Karpas-422 (cell line): ENCODE data around the gene RUNDC1. TPM values are rescaled to one million over a fixed set of nuclear protein-coding genes. Genes with fewer than 3 reads are reported as not detected.

Experiments used
- DNase-seq: peaks from one replicate; pipeline ENCODE4 v3.0.0-alpha.2; 2015
- H2AFZ ChIP-seq: fragments of 200-600 bp; sonication (generic); 2 replicates; pipeline ENCODE4 v1.6.1; 2014; ENCODE audit warnings: antibody characterized with exemption, low read length, mixed read lengths
- H3K27ac ChIP-seq: fragments of 200-600 bp; sonication (generic); 2 replicates; pipeline ENCODE4 v1.5.1; 2014; ENCODE audit warnings: mild to moderate bottlenecking, low read length, moderate library complexity
- H3K27me3 ChIP-seq: fragments of 200-600 bp; sonication (generic); 2 replicates; pipeline ENCODE4 v1.6.1; 2014; ENCODE audit warnings: low read length, mixed read lengths
- H3K36me3 ChIP-seq: fragments of 200-600 bp; sonication (generic); 2 replicates; pipeline ENCODE4 v1.6.1; 2014; ENCODE audit warnings: low read length, mixed read lengths; ENCODE audit not compliant: insufficient read depth
- H3K4me1 ChIP-seq: fragments of 200-600 bp; sonication (generic); 2 replicates; pipeline ENCODE4 v1.6.1; 2014; ENCODE audit warnings: mild to moderate bottlenecking, low read length, mixed read lengths
- H3K4me2 ChIP-seq: fragments of 200-600 bp; sonication (generic); 2 replicates; pipeline ENCODE4 v1.6.1; 2014; ENCODE audit warnings: low read length, low read depth, mild to moderate bottlenecking; ENCODE audit not compliant: poor library complexity, severe bottlenecking
- H3K4me3 ChIP-seq: fragments of 200-600 bp; sonication (generic); 2 replicates; pipeline ENCODE4 v1.5.1; 2014; ENCODE audit warnings: mild to moderate bottlenecking, antibody characterized with exemption, low read length, mixed read lengths
- H3K79me2 ChIP-seq: fragments of 200-600 bp; sonication (generic); 2 replicates; pipeline ENCODE4 v1.6.1; 2014; ENCODE audit warnings: mild to moderate bottlenecking, low read length, mixed read lengths
- H3K9ac ChIP-seq: fragments of 200-600 bp; sonication (generic); 2 replicates; pipeline ENCODE4 v1.6.0; 2014; ENCODE audit warnings: low read length
- H3K9me2 ChIP-seq: fragments of 200-600 bp; sonication (generic), shearing (Covaris generic); replicated peaks from 2 replicates; pipeline ENCODE4 v1.6.0; 2014; ENCODE audit warnings: mild to moderate bottlenecking, low read length, moderate library complexity; ENCODE audit not compliant: insufficient read depth
- H3K9me3 ChIP-seq: fragments of 300-700, 200-600 bp; sonication (generic); 2 replicates; pipeline ENCODE4 v1.6.1; 2014; ENCODE audit warnings: low read length, mixed read lengths
- H4K20me1 ChIP-seq: fragments of 200-600 bp; sonication (generic); 2 replicates; pipeline ENCODE4 v1.6.1; 2014; ENCODE audit warnings: mild to moderate bottlenecking, antibody characterized with exemption, low read length, low read depth; ENCODE audit not compliant: insufficient read depth
- total RNA-seq: library from RNA; depleted of rRNA; stranded (reverse); fragments of >200 nt; shearing (Covaris generic); gene quantifications from 2 replicates; pipeline ENCODE4 v1.2.3, GENCODE V29; 2014; ENCODE audit warnings: low replicate concordance; rRNA removed

The RUNDC1 gene
- 9.2 and 16.6 TPM in 2 replicates for total RNA-seq

DNA sequence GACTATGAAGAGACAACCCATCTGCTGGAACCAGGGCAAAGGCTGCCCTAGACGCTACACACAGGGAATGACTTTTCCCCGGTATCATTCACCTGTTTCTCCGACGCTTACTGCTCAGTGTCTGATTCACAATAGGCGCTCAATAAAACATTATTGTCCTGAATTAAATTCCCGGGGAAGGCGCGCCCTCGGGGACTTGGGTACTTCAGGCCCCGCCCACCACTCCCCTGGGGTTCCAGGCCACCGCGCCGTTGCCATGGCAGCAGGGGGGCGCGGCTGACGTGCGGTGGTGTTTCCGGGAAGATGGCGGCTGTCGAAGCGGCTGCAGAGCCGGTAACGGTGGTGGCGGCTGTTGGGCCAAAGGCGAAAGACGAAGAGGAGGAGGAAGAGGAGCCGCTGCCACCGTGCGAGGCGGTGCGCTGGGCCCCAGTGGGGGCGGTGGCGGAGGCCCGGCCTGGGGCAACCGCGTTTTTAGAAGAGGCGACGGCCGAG lies at the start of gene RUNDC1:
Gene RUNDC1, plus strand, starts transcription at position 292 of the 492 bp plus-strand sequence. Its CDS starts 12 bp downstream, at position 304.
- peaks cover 6% of the 10 kb centered on the region for H3K36me3 ChIP-seq
- H3K27ac ChIP-seq, result peak within 1 kb of the TSS; percentile 74
- peak within 1 kb of the TSS; percentile 94 for H3K4me3 ChIP-seq
- H3K9ac ChIP-seq, result peak within 1 kb of the TSS; percentile 95
- peaks cover 36% of the 10 kb centered on the region for H3K4me1 ChIP-seq
- H3K79me2 ChIP-seq, result peaks cover 47% of the 10 kb centered on the region
- DNase-seq, result peak; percentile 96
- peak within 1 kb of the TSS; percentile 79 for H3K4me2 ChIP-seq
- H3K9me3 ChIP-seq, result no peaks in the 10 kb centered on the region
- H3K9me2 ChIP-seq, result no peaks in the 10 kb centered on the region
- no peaks in the 10 kb centered on the region for H3K27me3 ChIP-seq
- peak within 1 kb of the TSS; percentile 70; the same call in 1 of the 2 replicates for H2AFZ ChIP-seq
- H4K20me1 ChIP-seq, result peaks cover 5% of the 10 kb centered on the region; the same call in 1 of the 2 replicates

DNA sequence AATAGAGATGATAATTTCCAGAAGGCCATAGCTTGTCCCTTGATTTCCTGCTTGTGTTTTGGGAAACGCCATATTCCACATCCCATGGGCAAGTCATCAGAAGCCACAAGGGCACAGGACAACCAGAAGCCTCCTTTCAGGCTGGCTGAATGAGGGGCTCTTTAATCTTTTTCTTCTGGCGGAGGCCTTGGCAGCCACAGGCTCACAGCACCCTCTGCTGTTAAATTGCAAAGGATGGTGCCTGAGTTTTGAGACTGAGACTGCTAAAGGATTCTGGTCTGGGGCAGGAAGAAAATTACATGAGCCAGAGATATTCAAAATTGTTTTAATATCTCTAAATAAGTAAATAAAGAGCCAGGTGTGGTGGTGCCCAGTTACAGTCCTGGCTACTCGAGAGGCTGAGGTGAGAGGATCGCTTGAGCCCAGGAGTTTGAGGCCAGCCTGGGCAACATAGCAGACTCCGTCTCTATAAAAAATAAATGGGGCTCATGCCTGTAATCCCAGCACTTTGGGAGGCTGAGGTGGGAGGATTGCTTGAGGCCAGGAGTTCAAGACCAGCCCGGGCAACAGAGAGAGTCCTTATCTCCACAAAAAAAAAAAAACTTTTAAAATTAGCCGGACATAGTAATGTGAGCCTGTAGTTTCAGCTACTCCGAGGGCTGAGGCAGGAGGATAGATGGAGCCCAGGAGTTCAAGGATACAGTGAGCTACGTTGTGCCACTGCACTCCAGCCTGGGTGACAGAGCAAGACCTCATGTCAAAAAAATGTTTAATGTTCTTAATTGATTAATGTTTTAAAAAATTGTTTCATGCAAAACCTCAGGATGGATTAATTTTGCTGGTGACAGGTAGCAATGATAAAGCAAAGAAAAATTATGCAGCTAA lies 42.4 kb upstream of the RUNDC1 start:
- DNase-seq, result peak; percentile 81
- Histone ChIP-seq H2AFZ (no peak overlapping the region), H3K4me1 (0 out of 2 replicates have a peak, but pooled peaks cover 3% of the 10 kb centered on the region), H4K20me1 (no peaks in the 10 kb centered on the region), H3K27me3 (no peaks in the 10 kb centered on the region), H3K9ac (no peak overlapping the region), H3K27ac (no peak overlapping the region), H3K4me3 (no peak overlapping the region), H3K79me2 (no peaks in the 10 kb centered on the region), H3K9me2 (no peaks in the 10 kb centered on the region), H3K36me3 (no peaks in the 10 kb centered on the region), H3K4me2 (no peak overlapping the region), H3K9me3 (no peaks in the 10 kb centered on the region)

DNA sequence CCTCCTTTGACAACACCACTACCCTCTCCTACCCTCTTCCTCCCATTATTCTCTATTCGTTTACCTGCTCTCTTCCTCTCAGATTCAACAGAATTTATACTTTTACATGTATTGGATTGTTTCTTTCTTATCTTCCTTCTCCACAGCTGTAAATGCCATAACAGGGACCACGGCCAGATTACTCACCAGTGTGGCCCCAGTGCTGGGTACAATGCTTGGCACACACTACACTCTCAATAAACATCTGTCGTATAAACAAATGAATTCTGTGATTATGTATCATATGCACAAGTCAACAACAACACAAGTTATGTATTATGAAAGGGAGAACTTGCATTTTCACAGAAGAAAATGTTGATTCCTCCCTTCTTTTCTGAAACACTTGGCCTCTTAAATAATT lies 36.2 kb upstream of the RUNDC1 start:
- Histone ChIP-seq H3K27me3 (no peaks in the 10 kb centered on the region), H3K9me3 (no peaks in the 10 kb centered on the region), H3K36me3 (no peaks in the 10 kb centered on the region), H3K79me2 (no peaks in the 10 kb centered on the region), H3K4me3 (no peak overlapping the region), H4K20me1 (no peaks in the 10 kb centered on the region), H3K4me1 (no peaks in the 10 kb centered on the region), H3K27ac (no peak overlapping the region), H2AFZ (no peak overlapping the region), H3K4me2 (no peak overlapping the region), H3K9ac (no peak overlapping the region), H3K9me2 (no peaks in the 10 kb centered on the region)
- no peak for DNase-seq

DNA sequence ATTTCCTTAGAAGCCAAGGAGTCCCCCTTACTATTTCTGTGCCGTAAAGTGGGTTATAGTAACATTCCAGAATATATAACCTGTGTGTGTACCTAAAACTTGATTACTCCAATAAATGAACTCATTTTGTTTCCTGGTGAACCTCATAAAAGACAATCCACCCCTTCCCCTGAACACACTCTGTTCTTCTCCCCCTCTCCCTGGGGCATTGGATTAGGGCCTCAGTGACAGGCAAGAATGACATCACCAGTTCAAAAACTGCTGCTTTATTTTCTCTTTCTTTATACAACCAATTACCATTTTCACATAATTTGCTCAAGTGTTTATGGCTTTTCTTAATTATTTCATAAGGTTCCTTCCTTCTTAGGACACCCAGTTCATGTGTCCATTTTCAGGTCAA lies 33.6 kb upstream of the RUNDC1 start:
- H3K9ac ChIP-seq, result no peak overlapping the region
- H3K4me2 ChIP-seq, result no peak overlapping the region
- peaks cover 6% of the 10 kb centered on the region; the same call in 1 of the 2 replicates for H3K36me3 ChIP-seq
- H3K9me3 ChIP-seq, result no peaks in the 10 kb centered on the region
- H3K4me3 ChIP-seq, result no peak overlapping the region
- DNase-seq, result no peak
- H3K27ac ChIP-seq, result no peak overlapping the region
- no peaks in the 10 kb centered on the region for H3K9me2 ChIP-seq
- no peaks in the 10 kb centered on the region for H3K4me1 ChIP-seq
- no peak overlapping the region for H2AFZ ChIP-seq
- H3K79me2 ChIP-seq, result no peaks in the 10 kb centered on the region
- H4K20me1 ChIP-seq, result no peaks in the 10 kb centered on the region
- no peaks in the 10 kb centered on the region for H3K27me3 ChIP-seq

DNA sequence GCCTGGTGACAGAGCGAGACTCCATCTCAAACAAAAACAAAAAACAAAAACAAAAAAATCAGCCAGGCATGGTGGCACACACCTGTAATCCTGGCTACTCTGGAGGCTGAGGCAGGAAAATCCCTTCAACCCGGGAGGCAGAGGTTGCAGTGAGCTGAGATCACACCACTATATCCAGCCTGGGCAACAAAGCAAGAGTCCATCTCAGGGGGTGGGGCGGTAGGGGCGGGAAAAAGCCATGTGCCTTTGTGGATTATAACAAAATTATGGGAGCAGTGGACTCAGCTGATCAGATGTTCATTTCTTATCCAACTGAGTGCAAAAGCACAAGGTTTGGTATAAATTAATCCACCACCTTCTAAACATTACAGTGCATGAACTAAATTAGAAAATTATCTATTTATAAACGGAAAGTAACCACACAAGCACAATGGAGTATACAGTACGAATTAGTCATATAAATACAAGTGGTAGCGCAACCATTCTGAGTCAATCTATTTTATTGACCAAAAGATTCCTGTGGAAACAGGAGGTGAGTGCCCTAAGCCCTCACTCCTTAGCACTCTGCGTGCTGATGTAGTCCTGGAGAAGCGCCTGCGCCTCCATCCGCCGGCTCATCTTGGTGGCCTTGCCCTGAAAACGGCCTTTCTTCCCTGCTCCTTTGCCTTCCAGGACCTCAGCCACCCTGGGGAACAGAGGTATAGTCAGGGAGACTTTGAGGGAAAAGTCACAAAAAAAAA lies 30.2 kb upstream of the RUNDC1 start:
- no peak overlapping the region for H3K27ac ChIP-seq
- peaks cover 11% of the 10 kb centered on the region; the same call in 1 of the 2 replicates for H3K36me3 ChIP-seq
- no peaks in the 10 kb centered on the region for H3K79me2 ChIP-seq
- H3K9ac ChIP-seq, result no peak overlapping the region
- H3K4me1 ChIP-seq, result no peaks in the 10 kb centered on the region
- no peaks in the 10 kb centered on the region for H3K27me3 ChIP-seq
- no peak overlapping the region for H3K4me2 ChIP-seq
- no peaks in the 10 kb centered on the region for H3K9me2 ChIP-seq
- no peak overlapping the region for H3K4me3 ChIP-seq
- DNase-seq, result no peak
- no peaks in the 10 kb centered on the region for H4K20me1 ChIP-seq
- no peak overlapping the region for H2AFZ ChIP-seq
- H3K9me3 ChIP-seq, result no peaks in the 10 kb centered on the region

DNA sequence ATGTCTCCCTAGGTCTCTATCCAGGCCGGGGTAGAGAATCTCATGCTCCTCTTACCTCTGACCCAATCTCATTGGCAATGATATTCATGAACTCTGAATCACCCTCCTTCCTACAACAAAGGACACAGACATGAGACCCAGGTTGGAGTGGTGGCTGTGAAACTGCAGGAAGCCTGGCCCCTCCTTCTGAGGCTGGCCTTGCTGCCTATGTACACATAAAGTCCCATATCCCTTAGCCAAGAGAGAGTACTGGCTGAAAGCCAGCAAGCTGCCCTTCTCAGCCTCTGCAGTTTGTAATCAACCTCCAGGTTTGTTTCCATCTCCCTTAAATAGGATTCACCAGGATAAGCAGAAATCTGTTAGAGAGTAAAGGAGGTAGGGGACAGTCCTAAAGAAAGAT lies 26.7 kb upstream of the RUNDC1 start:
- Histone ChIP-seq H3K79me2 (no peaks in the 10 kb centered on the region), H3K27me3 (no peaks in the 10 kb centered on the region), H3K4me3 (no peak overlapping the region), H3K4me1 (no peaks in the 10 kb centered on the region), H3K4me2 (no peak overlapping the region), H3K27ac (no peak overlapping the region), H3K9me3 (no peaks in the 10 kb centered on the region), H3K9me2 (no peaks in the 10 kb centered on the region), H2AFZ (no peak overlapping the region), H3K9ac (no peak overlapping the region), H3K36me3 (peaks cover 30% of the 10 kb centered on the region; the same call in 1 of the 2 replicates), H4K20me1 (no peaks in the 10 kb centered on the region)
- no peak for DNase-seq

DNA sequence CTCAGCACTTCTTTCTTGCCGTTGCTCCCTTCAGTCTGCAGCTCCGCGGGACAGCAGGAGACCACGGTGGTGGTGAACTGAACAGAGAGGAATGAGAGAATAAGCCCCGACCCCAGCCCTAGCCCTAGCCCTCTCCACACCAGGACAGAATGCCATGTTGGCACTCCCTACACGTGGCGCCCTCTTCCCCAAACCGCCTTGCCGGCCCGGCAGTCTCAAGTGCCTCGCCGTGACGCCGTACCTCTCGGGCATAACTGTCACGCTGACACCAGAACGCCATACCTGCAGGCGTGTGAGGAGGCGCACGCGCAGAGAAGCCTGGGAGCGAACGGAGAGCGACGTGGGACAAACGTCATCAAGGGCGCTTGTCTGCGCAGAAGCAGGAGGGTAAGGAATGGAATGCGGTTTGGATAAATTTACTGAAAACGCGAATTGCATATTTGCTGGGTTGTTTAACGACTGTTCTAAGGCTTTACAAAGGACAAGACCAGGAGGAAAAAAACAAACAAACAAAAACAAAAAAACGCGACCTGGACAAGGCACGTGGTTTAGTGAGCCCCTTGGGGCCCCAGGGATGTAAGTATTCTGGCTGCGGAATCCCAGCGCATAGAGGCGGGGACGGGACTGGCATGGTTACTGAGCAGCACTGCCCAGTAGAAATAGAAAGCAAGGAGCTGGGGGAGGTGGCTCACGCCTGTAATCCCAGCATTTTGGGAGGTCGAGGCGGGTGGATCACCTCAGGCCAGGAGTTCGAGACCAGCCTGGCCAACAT lies 16.0 kb upstream of the RUNDC1 start, which contains the start of gene AARSD1:
Gene AARSD1, minus strand, starts transcription at position 294 of the 772 bp plus-strand sequence. Its CDS starts 14 bp downstream, at position 280.
- H3K9me3 ChIP-seq, result no peaks in the 10 kb centered on the region
- H3K9ac ChIP-seq, result peak within 1 kb of the TSS; percentile 77
- H4K20me1 ChIP-seq, result no peaks in the 10 kb centered on the region
- H2AFZ ChIP-seq, result peak within 1 kb of the TSS; percentile 75; the same call in 1 of the 2 replicates
- H3K4me2 ChIP-seq, result peak within 1 kb of the TSS; percentile 82
- peaks cover 20% of the 10 kb centered on the region for H3K36me3 ChIP-seq
- peak within 1 kb of the TSS; percentile 64 for H3K27ac ChIP-seq
- peaks cover 25% of the 10 kb centered on the region for H3K79me2 ChIP-seq
- H3K4me1 ChIP-seq, result peaks cover 21% of the 10 kb centered on the region
- no peaks in the 10 kb centered on the region for H3K9me2 ChIP-seq
- DNase-seq, result peak; percentile 97
- H3K4me3 ChIP-seq, result peak within 1 kb of the TSS; percentile 82
- no peaks in the 10 kb centered on the region for H3K27me3 ChIP-seq
